Keratinocyte (primary cell): ENCODE measurements around the gene FGFBP2. TPM values are rescaled to one million over a fixed set of nuclear protein-coding genes. Genes with fewer than 3 reads are reported as not detected.

ENCODE experiments used
- DNase-seq: peaks from one replicate; pipeline ENCODE4 v3.0.0-alpha.2; 2011; ENCODE audit warnings: low read depth, missing footprints, low spot score
- FAIRE-seq: peaks from 2 replicates; lab custom pipeline; 2011; peaks lifted over from hg19 to GRCh38; lab: Jason Lieb, UNC
- H2AFZ ChIP-seq: 2 replicates; pipeline ENCODE4 v1.6.0; 2012; ENCODE audit warnings: low read length, control low read depth, inconsistent platforms; ENCODE audit not compliant: control insufficient read depth
- H3K27ac ChIP-seq: 2 replicates; pipeline ENCODE4 v1.5.1; 2011; ENCODE audit warnings: low read length; ENCODE audit not compliant: control insufficient read depth, insufficient read depth
- H3K27me3 ChIP-seq: 3 replicates; pipeline ENCODE4 v1.6.0; 2011; ENCODE audit warnings: low read length; ENCODE audit not compliant: control insufficient read depth, insufficient read depth; ENCODE audit errors: extremely low read depth
- H3K36me3 ChIP-seq, 2 experiments: 2 replicates in 1 of 2; 3 replicates in 1 of 2; pipeline ENCODE4 v1.5.1; 2011; ENCODE audit warnings: low read length in 2 of 2, mild to moderate bottlenecking in 1 of 2; ENCODE audit not compliant: control insufficient read depth in 2 of 2, insufficient read depth in 2 of 2; ENCODE audit errors: extremely low read depth in 1 of 2
- H3K4me1 ChIP-seq: 3 replicates; pipeline ENCODE4 v1.5.1; 2011; ENCODE audit warnings: low read length; ENCODE audit not compliant: control insufficient read depth, insufficient read depth; ENCODE audit errors: extremely low read depth
- H3K4me2 ChIP-seq: 3 replicates; pipeline ENCODE4 v1.6.0; 2011; ENCODE audit warnings: low read depth, low read length; ENCODE audit not compliant: control insufficient read depth, insufficient read depth; ENCODE audit errors: extremely low read depth
- H3K4me3 ChIP-seq, 3 experiments: fragments of 200-600 bp in 1 of 3; sonication (generic) in 1 of 3; 2 replicates in 2 of 3; 3 replicates in 1 of 3; pipeline ENCODE4 v1.5.1; 2011 to 2016; ENCODE audit warnings: low read length in 3 of 3, mild to moderate bottlenecking in 3 of 3, control low read depth in 2 of 3, inconsistent platforms in 1 of 3, low read depth in 1 of 3, mixed read lengths in 1 of 3, mixed run types in 1 of 3, moderate library complexity in 1 of 3; ENCODE audit not compliant: control insufficient read depth in 2 of 3, insufficient read depth in 2 of 3; ENCODE audit errors: extremely low read depth in 1 of 3
- H3K79me2 ChIP-seq: 2 replicates; pipeline ENCODE4 v1.6.0; 2012; ENCODE audit warnings: low read length; ENCODE audit not compliant: control insufficient read depth, insufficient read depth
- H3K9ac ChIP-seq: 3 replicates; pipeline ENCODE4 v1.6.0; 2011; ENCODE audit warnings: low read length; ENCODE audit not compliant: control insufficient read depth, insufficient read depth; ENCODE audit errors: extremely low read depth
- H3K9me1 ChIP-seq: 3 replicates; pipeline ENCODE4 v1.6.0; 2011; ENCODE audit warnings: low read length; ENCODE audit not compliant: control insufficient read depth, insufficient read depth; ENCODE audit errors: extremely low read depth
- H3K9me3 ChIP-seq: 2 replicates; pipeline ENCODE4 v1.5.1; 2012; ENCODE audit warnings: low read depth, low read length; ENCODE audit not compliant: control insufficient read depth
- H4K20me1 ChIP-seq: 3 replicates; pipeline ENCODE4 v1.6.0; 2011; ENCODE audit warnings: low read length; ENCODE audit not compliant: control insufficient read depth, insufficient read depth; ENCODE audit errors: extremely low read depth
- CTCF ChIP-seq, 3 experiments: IDR thresholded peaks in 1 of 3; conservative IDR thresholded peaks in 1 of 3; optimal IDR thresholded peaks in 1 of 3; 2 replicates in 2 of 3; 3 replicates in 1 of 3; pipeline versions ENCODE3 to v1.5.1; 2011; ENCODE audit warnings: low read length in 3 of 3, mild to moderate bottlenecking in 3 of 3, moderate library complexity in 2 of 3, control low read depth in 1 of 3, inconsistent platforms in 1 of 3; ENCODE audit not compliant: insufficient read depth in 2 of 3; ENCODE audit errors: extremely low read depth in 1 of 3
- EZH2 ChIP-seq: IDR thresholded peaks from one replicate; pipeline ENCODE4 v1.6.1; 2012; ENCODE audit warnings: inconsistent platforms, mild to moderate bottlenecking, low read length, moderate library complexity
- dilution Hi-C: fragments of 300-500 bp; cut with MboI; formaldehyde crosslinking; loops from one replicate; pipeline ENCODE4 v1.7.0; 2020; ENCODE audit warnings: low sequenced_read_pairs; ENCODE audit not compliant: extremely low pct_ligation_motif_present
- polyA plus RNA-seq, 5 experiments: library from polyadenylated mRNA; depleted of rRNA in 3 of 5; stranded (reverse) in 3 of 5; stranded (forward) in 1 of 5; unstranded in 1 of 5; fragments of >200 nt; gene quantifications; 1 replicate in 1 of 5; 2 replicates in 3 of 5; 3 replicates in 1 of 5; pipeline versions ENCODE4 v1.2.1 to v1.2.3, GENCODE V29; 2011 to 2012; ENCODE audit warnings: missing spikeins in 2 of 5, low read depth in 1 of 5, low replicate concordance in 1 of 5

FGFBP2 gene
- polyA plus RNA-seq, 1 donor (not counting 4 experiments of a cell fraction or from before 2014, with no cell fraction given), result not detected

GRCh38 chr4:15914291-15914690, 48.7 kb downstream of the FGFBP2 start:
- H3K79me2 ChIP-seq, result no peaks in the 10 kb centered on the region
- dilution Hi-C loops, result no loop called here
- H3K4me3 ChIP-seq, result peak overlapping the region in 1 of 3 experiments; percentile 44
- no peaks in the 10 kb centered on the region for H3K27me3 ChIP-seq
- peaks cover 79% of the 10 kb centered on the region for H3K4me1 ChIP-seq
- peaks cover under 1% of the 10 kb centered on the region for H3K9me3 ChIP-seq
- TF ChIP-seq EZH2 (no peak), CTCF (optimal IDR thresholded peaks at IDR 0.05 in 1 of 3, IDR thresholded peaks at IDR 0.05 in 1 of 3, conservative IDR thresholded peaks at IDR 0.05 in 1 of 3; ENCODE audit: extremely low read depth in 1 of 3, insufficient read depth in 2 of 3, low read length in 3 of 3) (no peak)
- H3K4me2 ChIP-seq, result peak overlapping the region; percentile 65
- H3K27ac ChIP-seq, result peak overlapping the region; percentile 97
- no peaks in the 10 kb centered on the region for H3K36me3 ChIP-seq
- peak; percentile 90 for FAIRE-seq
- no peak for DNase-seq
- no peaks in the 10 kb centered on the region for H4K20me1 ChIP-seq
- H2AFZ ChIP-seq, result no peak overlapping the region
- H3K9ac ChIP-seq, result peak overlapping the region; percentile 72
- H3K9me1 ChIP-seq, result no peaks in the 10 kb centered on the region

GRCh38 chr4:15913631-15913970, 49.4 kb downstream of the FGFBP2 start:
- no peaks in the 10 kb centered on the region for H4K20me1 ChIP-seq
- no peak overlapping the region for H3K4me3 ChIP-seq
- H3K27ac ChIP-seq, result peak overlapping the region; percentile 97
- H3K9me1 ChIP-seq, result no peaks in the 10 kb centered on the region
- dilution Hi-C loops, result no loop called here
- DNase-seq, result peak; percentile 98
- no peak for TF ChIP-seq CTCF (optimal IDR thresholded peaks at IDR 0.05 in 1 of 3, IDR thresholded peaks at IDR 0.05 in 1 of 3, conservative IDR thresholded peaks at IDR 0.05 in 1 of 3; ENCODE audit: extremely low read depth in 1 of 3, insufficient read depth in 2 of 3, low read length in 3 of 3)
- no peak for TF ChIP-seq EZH2
- H3K36me3 ChIP-seq, result no peaks in the 10 kb centered on the region
- peak; percentile 99 for FAIRE-seq
- peak overlapping the region; percentile 65 for H3K4me2 ChIP-seq
- H3K9ac ChIP-seq, result peak overlapping the region; percentile 72
- H3K27me3 ChIP-seq, result no peaks in the 10 kb centered on the region
- no peaks in the 10 kb centered on the region for H3K79me2 ChIP-seq
- H2AFZ ChIP-seq, result no peak overlapping the region
- H3K4me1 ChIP-seq, result peaks cover 72% of the 10 kb centered on the region
- peaks cover 6% of the 10 kb centered on the region for H3K9me3 ChIP-seq
